B cell (primary cell): ENCODE measurements around the gene TRIM54. TPM values are rescaled to one million over a fixed set of nuclear protein-coding genes. Genes with fewer than 3 reads are reported as not detected.

Experiments used
- ATAC-seq: fragments of 200-7000 bp; cut with Tn5 transposase; one replicate; pipeline ENCODE4 v1.10.0; 2021; ENCODE audit warnings: low read depth, mild to moderate bottlenecking, moderate number of reproducible peaks, moderate library complexity
- CTCF ChIA-PET: fragments of 350-600 bp; sonication (Branson Sonifier 250); formaldehyde crosslinking; loops from one replicate; lab custom pipeline; 2021; ENCODE audit warnings: antibody characterized with exemption, inconsistent platforms; lab: Charles Lee
- POLR2A ChIA-PET: fragments of 350-600 bp; sonication (Branson Sonifier 250); formaldehyde crosslinking; loops from one replicate; lab custom pipeline; 2021; ENCODE audit warnings: antibody characterized with exemption; lab: Charles Lee
- DNase-seq: peaks from one replicate; pipeline ENCODE4 v3.0.0; 2013
- H2AFZ ChIP-seq: 2 replicates; pipeline ENCODE4 v1.6.1; 2012; ENCODE audit warnings: mild to moderate bottlenecking, low read depth, low read length; ENCODE audit not compliant: insufficient read depth, poor library complexity, severe bottlenecking
- H3K27ac ChIP-seq, 2 donors: 1 replicate in 1 of 2; 2 replicates in 1 of 2; pipeline ENCODE4 v1.5.1; 2012 to 2013; ENCODE audit warnings: low read length in 2 of 2, mild to moderate bottlenecking in 2 of 2, moderate library complexity in 1 of 2
- H3K27me3 ChIP-seq, 4 experiments: fragments of 200-600 bp in 1 of 4; sonication (generic) in 1 of 4; replicated peaks in 1 of 4; 1 replicate in 2 of 4; 2 replicates in 2 of 4; pipeline versions ENCODE4 v1.6.1 to v1.7.0; 2013 to 2016; ENCODE audit warnings: low read length in 3 of 4, mild to moderate bottlenecking in 2 of 4, mixed read lengths in 1 of 4, moderate library complexity in 1 of 4; ENCODE audit not compliant: insufficient read depth in 4 of 4, control insufficient read depth in 3 of 4; ENCODE audit errors: control extremely low read depth in 1 of 4
- H3K36me3 ChIP-seq, 2 experiments: replicated peaks in 1 of 2; 1 replicate in 1 of 2; 2 replicates in 1 of 2; pipeline versions ENCODE4 v1.6.1 to v1.7.1; 2013; ENCODE audit warnings: low read length in 1 of 2; ENCODE audit not compliant: insufficient read depth in 2 of 2, control insufficient read depth in 1 of 2; ENCODE audit errors: control extremely low read depth in 1 of 2, extremely low read depth in 1 of 2
- H3K4me1 ChIP-seq, 2 donors: fragments of 200-600 bp in 1 of 2; sonication (generic) in 1 of 2; 1 replicate in 1 of 2; 2 replicates in 1 of 2; pipeline versions ENCODE4 v1.5.1 to v1.6.1; 2013 to 2017; ENCODE audit warnings: low read length in 2 of 2; ENCODE audit not compliant: control insufficient read depth in 2 of 2, insufficient read depth in 2 of 2
- H3K4me2 ChIP-seq: replicated peaks from 2 replicates; pipeline ENCODE3; 2012; ENCODE audit warnings: mild to moderate bottlenecking, low read depth, low read length; ENCODE audit not compliant: poor library complexity, severe bottlenecking
- H3K4me3 ChIP-seq, 5 experiments: fragments of 200-600 bp in 1 of 5; sonication (generic) in 1 of 5; 1 replicate in 3 of 5; 2 replicates in 2 of 5; pipeline versions ENCODE4 v1.5.1 to v1.7.0; 2011 to 2016; ENCODE audit warnings: low read length in 4 of 5, mild to moderate bottlenecking in 4 of 5, low read depth in 2 of 5, control low read depth in 1 of 5, moderate library complexity in 1 of 5; ENCODE audit not compliant: insufficient read depth in 1 of 5; ENCODE audit errors: control extremely low read depth in 1 of 5, extremely low read depth in 1 of 5
- H3K79me2 ChIP-seq: fragments of 200-600 bp; sonication (generic); one replicate; pipeline ENCODE4 v1.6.0; 2016; ENCODE audit warnings: low read length; ENCODE audit not compliant: control insufficient read depth, insufficient read depth
- H3K9ac ChIP-seq: fragments of 200-600 bp; sonication (generic); 2 replicates; pipeline ENCODE4 v1.6.1; 2017; ENCODE audit warnings: mild to moderate bottlenecking, low read length, moderate library complexity
- H3K9me3 ChIP-seq, 3 donors: one replicate each; pipeline versions ENCODE4 v1.6.1 to v1.7.1; 2013; ENCODE audit warnings: low read length in 2 of 3; ENCODE audit not compliant: control insufficient read depth in 2 of 3, insufficient read depth in 1 of 3; ENCODE audit errors: control extremely low read depth in 1 of 3
- H4K20me1 ChIP-seq: 2 replicates; pipeline ENCODE4 v1.6.0; 2012; ENCODE audit warnings: mild to moderate bottlenecking, low read length; ENCODE audit not compliant: insufficient read depth, control insufficient read depth, poor library complexity, severe bottlenecking
- H3K27ac Mint-ChIP-seq: one replicate; pipeline ENCODE4 v1.8.0; 2021; ENCODE audit warnings: mixed read lengths
- H3K27me3 Mint-ChIP-seq: one replicate; pipeline ENCODE4 v1.8.0; 2021; ENCODE audit warnings: mixed read lengths
- H3K4me1 Mint-ChIP-seq: one replicate; pipeline ENCODE4 v1.8.0; 2021; ENCODE audit warnings: mixed read lengths
- H3K4me3 Mint-ChIP-seq: one replicate; pipeline ENCODE4 v1.8.0; 2021; ENCODE audit warnings: mixed read lengths
- H3K9me3 Mint-ChIP-seq: one replicate; pipeline ENCODE4 v1.8.0; 2022; ENCODE audit warnings: mixed read lengths; ENCODE audit not compliant: insufficient read depth
- CTCF ChIP-seq: fragments of 200-600 bp; IDR thresholded peaks from one replicate; pipeline ENCODE4 v1.8.0; 2022; ENCODE audit warnings: antibody characterized with exemption, mild to moderate bottlenecking
- EZH2 ChIP-seq: IDR thresholded peaks from 2 replicates; pipeline ENCODE4 v1.6.1; 2012; ENCODE audit warnings: borderline replicate concordance, low read depth, mild to moderate bottlenecking, moderate library complexity, low read length; ENCODE audit not compliant: insufficient read depth, poor library complexity, severe bottlenecking
- WGBS: methylation state at CpG from one replicate; pipeline ENCODE4 v1.1.5; 2013; ENCODE audit warnings: missing lambda C conversion rate; ENCODE audit not compliant: insufficient coverage; 5-methylcytosine and 5-hydroxymethylcytosine counted together
- intact Hi-C: fragments of 100-400 bp; cut with micrococcal nuclease; formaldehyde crosslinking; loops from one replicate; pipeline ENCODE4 v1.10.0; 2022
- polyA plus RNA-seq: library from polyadenylated mRNA; depleted of rRNA; stranded (reverse); fragments of >200 nt; gene quantifications from 2 replicates; pipeline ENCODE4 v1.2.3, GENCODE V29; 2012
- total RNA-seq, 2 donors: library from RNA; stranded (reverse); fragments of 120-200 nt in 1 of 2; gene quantifications; 1 replicate in 1 of 2; 2 replicates in 1 of 2; pipeline versions ENCODE4 v1.2.3 to v1.2.4, GENCODE V29; 2013 to 2022

The TRIM54 gene
- total and polyA plus RNA-seq, 2 donors (not counting 1 experiment from before 2014, with no cell fraction given) = not detected

- no peak overlapping the region for H3K4me2 ChIP-seq
- H3K9ac ChIP-seq = no peak overlapping the region
- TF ChIP-seq CTCF (no peak), EZH2 (no peak)
- no peaks in the 10 kb centered on the region for H3K9me3 ChIP-seq
- no peaks in the 10 kb centered on the region for H3K4me1 ChIP-seq
- Mint-ChIP-seq H3K4me3 (no peak overlapping the region), H3K9me3 (no peaks in the 10 kb centered on the region), H3K4me1 (peaks cover under 1% of the 10 kb centered on the region), H3K27ac (no peak overlapping the region), H3K27me3 (peaks cover 35% of the 10 kb centered on the region)
- H3K79me2 ChIP-seq = no peaks in the 10 kb centered on the region
- H3K27me3 ChIP-seq = peaks cover 0 to 6% (median 3%) of the 10 kb centered on the region in 4 experiments
- H2AFZ ChIP-seq = no peak overlapping the region
- H4K20me1 ChIP-seq = no peaks in the 10 kb centered on the region
- no peak overlapping the region for H3K4me3 ChIP-seq
- WGBS = no CpG with 5 or more reads among the region's 1 CpG
- DNase-seq = no peak
- intact Hi-C loops = no loop called here
- no peaks in the 10 kb centered on the region for H3K36me3 ChIP-seq
- no peak for ATAC-seq
- CTCF ChIA-PET = interaction anchor here (1.6 kb wide), 1 partner anchor 18 kb away, joined by 4 read pairs; no protein-coding TSS in a partner anchor
- no peak overlapping the region for H3K27ac ChIP-seq
- POLR2A ChIA-PET = no interaction called here
Observed at GRCh38 chr2:27284996-27285395, 2.8 kb downstream of the TRIM54 start.

DNA sequence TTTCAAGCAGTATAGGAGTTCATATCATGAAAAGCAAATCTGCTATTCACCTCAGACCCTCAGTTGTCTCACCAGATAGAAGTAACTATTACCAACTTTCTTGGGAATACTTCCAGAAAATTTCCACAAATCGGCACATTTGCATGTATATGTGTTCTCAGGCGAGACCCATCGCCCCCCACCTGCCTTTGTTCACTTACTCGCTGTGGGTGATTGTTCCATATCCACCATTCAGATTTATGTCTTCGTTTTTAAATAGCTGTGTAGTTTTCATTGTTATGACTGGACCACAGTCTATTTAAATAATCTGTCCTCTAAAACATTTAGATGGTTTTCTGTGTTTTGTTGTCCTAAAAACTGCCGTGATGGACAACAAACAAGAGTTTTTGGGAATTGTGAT is 3.3 kb downstream of the TRIM54 start:
- peaks cover 0 to 6% (median 3%) of the 10 kb centered on the region in 4 experiments for H3K27me3 ChIP-seq
- ChIA-PET POLR2A (no interaction called here), CTCF (no interaction called here)
- no peaks in the 10 kb centered on the region for H3K79me2 ChIP-seq
- Mint-ChIP-seq H3K4me3 (no peak overlapping the region), H3K4me1 (no peaks in the 10 kb centered on the region), H3K27ac (no peak overlapping the region), H3K27me3 (peaks cover 34% of the 10 kb centered on the region), H3K9me3 (no peaks in the 10 kb centered on the region)
- no peaks in the 10 kb centered on the region for H3K36me3 ChIP-seq
- H3K4me3 ChIP-seq = no peak overlapping the region
- no CpG with 5 or more reads among the region's 6 CpGs for WGBS
- H3K9ac ChIP-seq = no peak overlapping the region
- H4K20me1 ChIP-seq = no peaks in the 10 kb centered on the region
- no peak for TF ChIP-seq EZH2
- TF ChIP-seq CTCF = no peak
- ATAC-seq = no peak
- H3K4me2 ChIP-seq = no peak overlapping the region
- intact Hi-C loops = no loop called here
- no peak overlapping the region for H2AFZ ChIP-seq
- H3K4me1 ChIP-seq = peaks cover 0 to 4% of the 10 kb centered on the region in 2 donors
- DNase-seq = no peak
- H3K27ac ChIP-seq = no peak overlapping the region
- no peaks in the 10 kb centered on the region for H3K9me3 ChIP-seq
